A549 treated with dexamethasone at 1 μM for 4 hours (cell line): ENCODE results near the gene ANKRD13B. TPM values are rescaled to one million over a fixed set of nuclear protein-coding genes. Genes with fewer than 3 reads are reported as not detected.

Source experiments
- total RNA-seq: library from RNA; stranded (reverse); fragments of 200-300 nt; extraction: Qiagen RNA extraction; gene quantifications from 5 replicates; pipeline ENCODE4 v1.2.3, GENCODE V29; 2022

The ANKRD13B gene
- 14.7 to 30.0 TPM (median 27.5 TPM) in 5 replicates for total RNA-seq

DNA sequence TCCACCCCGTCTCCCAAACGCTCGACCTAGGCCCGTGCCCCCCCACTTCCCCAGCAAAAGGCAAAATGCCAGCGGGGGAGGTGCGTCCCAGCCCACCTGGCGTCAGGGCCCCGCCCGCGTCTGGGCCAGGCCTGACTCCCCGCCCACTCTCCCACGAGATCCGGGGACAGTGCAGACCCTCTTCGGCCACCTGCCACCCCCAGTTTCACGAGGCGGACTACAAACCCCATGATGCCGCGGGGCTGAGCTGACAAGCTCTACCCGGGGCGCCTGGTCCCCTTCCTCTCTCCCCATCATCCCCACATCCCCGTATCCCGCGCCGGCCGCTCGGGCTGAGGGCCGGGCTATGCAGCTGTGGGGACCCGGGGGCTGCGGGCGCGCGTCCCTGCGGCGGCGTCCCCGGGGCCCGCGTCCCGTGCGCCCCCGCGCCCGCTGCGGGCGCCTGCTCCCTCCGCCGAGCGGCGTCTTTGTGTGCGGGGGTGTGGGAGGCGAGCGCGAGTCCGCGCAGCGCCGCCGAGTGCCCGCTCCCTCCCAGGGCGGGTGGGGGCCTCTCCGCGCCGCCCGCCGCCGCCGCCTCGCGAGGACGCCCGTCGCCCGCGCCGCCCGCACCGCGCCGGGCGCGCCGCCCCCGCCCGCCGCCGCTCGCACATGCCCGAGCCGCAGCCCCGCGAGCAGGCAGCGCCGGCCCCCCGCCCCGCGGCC is at the start of gene ANKRD13B:
ANKRD13B (plus strand) TSS at position 283 of the 702 bp plus-strand sequence. CDS start 490 bp downstream, outside the sequence.

GRCh38 chr17:29566473-29567303 is 26.2 kb upstream of the ANKRD13B start, which contains the start of gene ABHD15:
TSS of gene ABHD15 (minus strand) at chr17:29567037. CDS start at chr17:29566966, 71 bp downstream.

GRCh38 chr17:29568331-29569244 is 24.3 kb upstream of the ANKRD13B start, which contains the start of gene TP53I13:
TSS of gene TP53I13 (plus strand) at chr17:29568701. CDS start at chr17:29568759, 58 bp downstream.

GRCh38 chr17:29589524-29590410 is 3.2 kb upstream of the ANKRD13B start, which contains the start of gene GIT1:
TSS of gene GIT1 (minus strand) at chr17:29589648. CDS start at chr17:29589378, 270 bp downstream.

DNA sequence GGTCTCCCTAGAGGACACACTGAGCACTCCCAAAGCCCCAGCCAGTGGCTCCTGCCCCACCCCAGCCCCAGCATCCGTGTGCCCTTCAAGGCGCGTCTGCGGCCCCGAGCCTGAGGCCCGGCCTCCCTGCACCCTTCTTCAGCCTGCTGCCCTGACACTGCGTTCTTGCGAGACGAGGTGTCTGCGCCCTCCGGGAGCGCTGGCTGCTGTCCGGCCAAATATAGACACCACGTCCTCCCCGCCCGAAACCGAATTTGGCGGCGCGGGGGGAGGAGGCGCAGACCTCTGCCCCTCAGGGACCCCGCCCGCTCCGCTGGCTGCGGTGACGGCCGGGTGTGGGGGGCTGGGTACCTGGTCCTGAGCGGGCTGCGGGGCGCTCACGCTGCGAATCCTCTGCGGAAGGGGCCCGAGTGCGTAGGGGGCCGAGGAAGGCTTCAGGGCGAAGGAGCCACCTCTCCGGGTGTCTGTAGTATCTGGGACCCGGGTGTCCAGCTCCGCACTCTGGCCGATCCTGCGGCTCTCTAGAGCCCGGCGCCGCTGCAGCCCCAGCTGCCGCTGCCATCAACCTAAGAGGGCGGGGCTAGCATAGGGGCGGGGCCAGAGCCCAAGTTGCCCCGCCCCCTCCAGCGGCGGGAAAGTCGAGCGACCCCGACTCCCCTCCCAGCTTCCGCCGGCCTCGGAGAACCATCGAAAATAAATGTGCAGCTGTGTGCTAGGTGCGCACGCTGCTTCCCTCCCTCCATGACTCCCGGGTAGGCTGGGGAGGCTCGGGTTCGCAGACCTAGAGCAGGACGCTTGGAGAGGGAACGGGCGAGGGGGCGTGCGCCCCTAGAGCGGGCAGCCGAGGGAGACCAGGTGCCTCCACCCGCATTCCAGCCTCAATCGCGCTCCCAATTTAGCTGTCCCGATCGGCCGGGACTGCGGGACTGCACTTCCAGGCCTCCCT is 29.7 kb downstream of the ANKRD13B start, which contains the start of gene CORO6:
CORO6 (minus strand) TSS at position 576 of the 946 bp plus-strand sequence. CDS start 1,491 bp downstream, outside the sequence.

Other genes starting within 250 kb of the ANKRD13B start
- 17.1 to 32.5 TPM (median 28.3 TPM) in 5 replicates for gene TAOK1, start 202.8 kb upstream of the ANKRD13B start, total RNA-seq
- 20.6 to 27.0 TPM (median 25.5 TPM) in 5 replicates for gene ABHD15, start 26.1 kb upstream of the ANKRD13B start, total RNA-seq
- 60.0 to 96.0 TPM (median 84.9 TPM) in 5 replicates for gene TP53I13, start 24.4 kb upstream of the ANKRD13B start, total RNA-seq
- gene GIT1, start 3.5 kb upstream of the ANKRD13B start, total RNA-seq = 59.5 to 87.9 TPM (median 86.8 TPM) in 5 replicates
- gene CORO6, start 29.8 kb downstream of the ANKRD13B start, total RNA-seq = 3.5 to 5.8 TPM (median 4.3 TPM) in 5 replicates